Small intestine (tissue), 7 donors: ENCODE data around the gene TEX9. TPM values are rescaled to one million over a fixed set of nuclear protein-coding genes. Genes with fewer than 3 reads are reported as not detected.

Experiments
- DNase-seq, 2 donors: peaks; one replicate each; pipeline versions ENCODE4 v3.0.0 to v3.0.0-alpha.2; 2013
- FAIRE-seq: peaks from 2 replicates; lab custom pipeline; 2012; peaks lifted over from hg19 to GRCh38; lab: Jason Lieb, UNC
- H3K27ac ChIP-seq, 3 donors: one replicate each; pipeline ENCODE4 v1.5.1; 2013; ENCODE audit warnings: low read length in 2 of 3, mild to moderate bottlenecking in 2 of 3, control low read depth in 1 of 3, inconsistent platforms in 1 of 3, low read depth in 1 of 3, moderate library complexity in 1 of 3
- H3K27me3 ChIP-seq, 3 donors: one replicate each; pipeline ENCODE4 v1.6.1; 2013; ENCODE audit warnings: low read length in 3 of 3, inconsistent platforms in 1 of 3; ENCODE audit not compliant: control insufficient read depth in 3 of 3, insufficient read depth in 3 of 3
- H3K36me3 ChIP-seq, 3 donors: one replicate each; pipeline ENCODE4 v1.6.1; 2013; ENCODE audit warnings: low read length in 3 of 3, inconsistent platforms in 1 of 3, low read depth in 1 of 3, mild to moderate bottlenecking in 1 of 3, moderate library complexity in 1 of 3; ENCODE audit not compliant: control insufficient read depth in 3 of 3, insufficient read depth in 2 of 3
- H3K4me1 ChIP-seq, 3 donors: one replicate each; pipeline ENCODE4 v1.6.1; 2013; ENCODE audit warnings: low read length in 2 of 3, inconsistent platforms in 1 of 3, low read depth in 1 of 3, mild to moderate bottlenecking in 1 of 3, moderate library complexity in 1 of 3; ENCODE audit not compliant: control insufficient read depth in 3 of 3, insufficient read depth in 2 of 3
- H3K4me3 ChIP-seq, 3 donors: one replicate each; pipeline ENCODE4 v1.5.1; 2013; ENCODE audit warnings: low read length in 3 of 3, control low read depth in 1 of 3, inconsistent platforms in 1 of 3, low read depth in 1 of 3, mild to moderate bottlenecking in 1 of 3, moderate library complexity in 1 of 3
- H3K9me3 ChIP-seq, 2 donors: one replicate each; pipeline ENCODE4 v1.6.1; 2013; ENCODE audit warnings: low read depth in 1 of 2, low read length in 1 of 2; ENCODE audit not compliant: control insufficient read depth in 2 of 2, insufficient read depth in 1 of 2
- WGBS, 3 donors: extraction: QIAGEN DNeasy Blood & Tissue Kit; methylation state at CpG; one replicate each; pipeline ENCODE4 v1.1.7; 2013; 5-methylcytosine and 5-hydroxymethylcytosine counted together
- polyA plus RNA-seq, 4 donors: library from polyadenylated mRNA; stranded (reverse) in 3 of 4; unstranded in 1 of 4; fragments of 200-250 nt in 3 of 4; fragments of 120-200 nt in 1 of 4; gene quantifications; one replicate each; pipeline versions ENCODE4 v1.2.1 to v1.2.3, GENCODE V29; 2013
- donor health status: healthy with polysubstance abuse.
- donor health status: control.
- donor health status: control.
- donor health status: Bipolar disorder and iron deficiency.
- donor health status: healthy.

Gene TEX9
- polyA plus RNA-seq, 4 donors = 1.4 to 8.9 (median 7.0) TPM

DNA sequence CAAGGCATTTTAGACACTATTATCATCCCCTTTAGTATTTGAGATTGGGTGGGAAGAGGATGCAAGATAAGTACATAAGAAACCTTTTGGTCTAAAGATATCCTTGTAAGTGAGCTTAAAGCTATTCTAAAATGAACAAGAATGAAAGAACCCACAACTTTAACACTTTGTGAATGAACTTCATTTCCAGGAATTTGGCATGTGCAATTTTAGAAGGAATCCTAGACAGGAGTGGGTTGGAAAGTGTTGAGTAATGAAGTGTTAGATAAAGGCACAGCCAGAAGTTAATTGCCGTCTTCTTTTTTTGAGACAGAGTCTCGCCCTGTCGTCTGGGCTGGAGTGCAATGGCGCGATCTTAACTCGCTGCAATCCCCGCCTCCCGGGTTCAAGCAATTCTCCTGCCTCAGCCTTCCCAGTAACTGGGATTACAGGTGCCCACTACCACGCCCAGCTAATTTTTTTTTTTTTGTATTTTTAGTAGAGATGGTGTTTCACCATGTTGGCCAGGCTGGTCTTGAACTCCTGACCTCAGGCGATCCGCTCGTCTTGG lies 13.2 kb upstream of the TEX9 start:
- Histone ChIP-seq H3K27me3 (no peaks in the 10 kb centered on the region), H3K36me3 (no peaks in the 10 kb centered on the region), H3K27ac (no peak overlapping the region), H3K4me1 (no peaks in the 10 kb centered on the region), H3K9me3 (no peaks in the 10 kb centered on the region), H3K4me3 (no peak overlapping the region)
- FAIRE-seq (no peak), DNase-seq (no peak)
- WGBS, 3 donors = 92 to 93% (median 93%) methylated on average over 12 of the region's 12 CpGs

DNA sequence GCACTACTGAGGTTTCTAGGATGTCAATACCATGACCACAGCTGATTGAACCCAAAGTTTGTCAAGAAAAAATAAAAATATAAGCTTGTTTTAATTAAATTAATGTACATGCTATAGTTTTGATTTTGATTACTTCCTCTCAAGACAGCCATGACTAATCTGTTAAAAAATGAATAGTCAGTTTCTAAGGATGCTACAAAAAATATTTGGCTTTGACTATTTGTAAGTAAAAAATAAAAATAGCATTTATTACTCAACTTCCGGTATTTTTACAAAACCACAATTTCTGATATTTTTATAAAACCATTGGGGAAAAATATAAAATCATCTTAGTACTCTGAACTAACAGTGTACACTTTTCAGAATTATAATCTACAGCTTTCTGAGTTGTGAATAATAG lies 12.1 kb upstream of the TEX9 start:
- Histone ChIP-seq H3K4me3 (no peak overlapping the region), H3K36me3 (no peaks in the 10 kb centered on the region), H3K27me3 (no peaks in the 10 kb centered on the region), H3K9me3 (no peaks in the 10 kb centered on the region), H3K27ac (no peak overlapping the region), H3K4me1 (no peaks in the 10 kb centered on the region)
- DNase-seq (no peak), FAIRE-seq (peak; percentile 65)
- WGBS, 3 donors = 72 to 94% (median 75%) methylated on average over 1 of the region's 1 CpG

DNA sequence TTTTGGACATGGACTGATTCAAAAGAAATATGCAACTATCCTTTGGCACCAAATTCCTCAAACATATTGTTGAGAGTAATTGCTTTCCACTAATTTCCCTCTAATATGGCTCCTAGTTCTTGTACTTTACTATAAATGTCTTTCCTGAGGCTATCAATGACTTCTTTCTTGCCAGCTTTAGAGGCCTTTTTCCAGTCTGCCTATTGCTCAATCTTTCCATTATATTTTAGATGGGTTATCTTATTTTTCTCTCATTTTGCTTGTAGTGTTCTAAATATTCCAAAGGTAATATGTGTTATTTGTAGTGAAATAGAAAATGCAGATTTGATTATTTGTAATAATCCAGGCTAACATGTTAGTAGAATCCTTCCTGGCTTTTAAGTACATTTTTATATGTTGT lies 11.5 kb upstream of the TEX9 start:
- Histone ChIP-seq H3K27ac (no peak overlapping the region), H3K36me3 (no peaks in the 10 kb centered on the region), H3K4me3 (no peak overlapping the region), H3K4me1 (no peaks in the 10 kb centered on the region), H3K27me3 (no peaks in the 10 kb centered on the region), H3K9me3 (no peaks in the 10 kb centered on the region)
- FAIRE-seq (no peak), DNase-seq (no peak)

DNA sequence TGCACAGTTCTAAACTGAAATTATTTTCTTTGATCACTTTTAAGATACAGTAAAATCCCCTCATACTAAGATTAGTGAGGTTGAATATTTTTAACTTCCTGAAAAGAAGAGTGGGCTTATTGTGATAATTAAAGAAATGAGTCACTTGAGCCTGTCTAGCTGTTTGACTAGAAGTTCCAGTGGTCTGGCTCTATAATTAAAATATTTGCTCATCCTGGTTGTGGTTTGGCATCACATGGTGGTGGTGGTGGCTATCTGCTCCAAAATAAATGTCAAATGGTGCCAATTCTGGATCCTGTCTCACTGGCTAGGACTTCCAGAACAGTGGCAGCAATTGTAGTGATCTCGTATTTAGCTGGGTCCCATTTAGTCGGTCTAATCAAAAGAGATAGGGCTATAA lies 8.6 kb upstream of the TEX9 start:
- peaks cover 0 to 1% of the 10 kb centered on the region in 2 donors for H3K9me3 ChIP-seq
- FAIRE-seq = no peak
- 75 to 91% (median 83%) methylated on average over 2 of the region's 2 CpGs for WGBS, 3 donors

DNA sequence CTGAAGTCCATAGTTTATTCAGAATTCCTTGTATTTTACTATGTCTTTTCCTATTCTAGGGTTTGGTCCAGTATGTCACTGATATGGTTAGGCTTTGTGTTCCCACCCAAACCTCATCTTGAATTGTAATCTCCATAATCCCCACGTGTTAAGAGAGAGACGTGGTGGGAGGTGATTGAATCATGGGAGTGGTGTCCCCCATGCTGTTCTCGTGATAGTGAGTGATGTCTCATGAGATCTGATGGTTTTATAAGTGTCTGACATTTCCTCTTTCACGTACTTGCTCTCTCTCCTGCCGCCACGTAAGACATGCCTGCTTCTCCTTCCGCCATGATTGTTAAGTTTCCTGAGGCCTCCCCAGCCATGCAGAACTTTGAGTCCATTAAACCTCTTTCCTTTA lies 6.6 kb upstream of the TEX9 start:
- FAIRE-seq (no peak), DNase-seq (no peak)
- WGBS, 3 donors = 83 to 87% (median 83%) methylated on average over 7 of the region's 7 CpGs
- no peaks in the 10 kb centered on the region for H3K36me3 ChIP-seq
- peaks cover 0 to 2% (median 0%) of the 10 kb centered on the region in 3 donors for H3K27me3 ChIP-seq
- H3K9me3 ChIP-seq = peaks cover 0 to 3% of the 10 kb centered on the region in 2 donors
- no peak overlapping the region for H3K4me3 ChIP-seq
- H3K27ac ChIP-seq = no peak overlapping the region
- no peaks in the 10 kb centered on the region for H3K4me1 ChIP-seq

More for the DNA sequence above, 8.6 kb upstream of the TEX9 start:
- no peak overlapping the region for H3K4me3 ChIP-seq
- H3K4me1 ChIP-seq = no peaks in the 10 kb centered on the region
- H3K36me3 ChIP-seq = no peaks in the 10 kb centered on the region
- no peak for DNase-seq
- H3K27me3 ChIP-seq = peaks cover 0 to 2% (median 0%) of the 10 kb centered on the region in 3 donors
- no peak overlapping the region for H3K27ac ChIP-seq

DNA sequence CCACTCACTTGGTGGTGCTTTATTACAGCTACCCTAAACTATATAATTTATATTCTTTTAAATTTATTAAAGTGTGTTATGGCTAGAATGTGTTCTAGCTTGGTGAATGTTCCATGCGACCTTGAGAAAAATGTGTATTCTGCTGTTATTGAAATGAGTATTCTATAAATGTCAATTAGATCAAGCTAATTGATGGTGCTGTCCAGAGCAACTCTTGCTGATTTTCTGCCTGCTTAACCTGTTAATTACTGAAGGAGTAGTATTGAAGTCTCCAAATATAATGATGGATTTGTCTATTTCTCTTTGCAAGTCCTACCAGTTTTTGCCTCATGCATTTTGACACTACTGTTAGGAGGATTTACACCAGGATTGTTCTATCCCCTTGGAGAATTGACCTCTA lies 3.2 kb upstream of the TEX9 start:
- WGBS, 3 donors = 88 to 100% (median 93%) methylated on average over 1 of the region's 1 CpG
- DNase-seq (no peak), FAIRE-seq (no peak)
- peaks cover 0 to 3% of the 10 kb centered on the region in 2 donors for H3K9me3 ChIP-seq
- no peak overlapping the region for H3K27ac ChIP-seq
- no peaks in the 10 kb centered on the region for H3K36me3 ChIP-seq
- H3K4me3 ChIP-seq = no peak overlapping the region
- H3K4me1 ChIP-seq = peaks cover 0 to 6% (median 0%) of the 10 kb centered on the region in 3 donors
- peaks cover 0 to 2% (median 0%) of the 10 kb centered on the region in 3 donors for H3K27me3 ChIP-seq

DNA sequence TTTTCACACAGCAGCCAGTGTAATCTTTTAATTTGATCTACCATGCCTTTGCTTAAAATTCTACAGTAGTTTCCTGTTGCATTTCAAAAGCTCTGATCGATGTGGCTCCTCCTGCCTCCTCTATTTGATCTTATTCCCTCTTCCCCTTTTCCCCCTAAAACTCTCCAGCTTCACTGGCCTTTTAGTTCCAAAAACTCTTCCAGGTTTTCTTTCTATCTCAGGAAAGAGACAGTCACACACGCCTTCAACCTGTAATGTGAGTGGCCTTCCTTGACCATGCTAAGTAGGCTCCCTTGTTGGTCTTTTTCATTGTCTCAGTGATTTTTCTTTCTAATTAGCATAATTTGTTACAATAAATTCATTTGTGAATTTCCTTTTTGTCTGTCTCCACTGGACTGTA lies 985 bp downstream of the TEX9 start:
- Histone ChIP-seq H3K27ac (no peak overlapping the region), H3K4me1 (peaks cover 0 to 6% (median 0%) of the 10 kb centered on the region in 3 donors), H3K27me3 (peaks cover 0 to 2% (median 0%) of the 10 kb centered on the region in 3 donors), H3K36me3 (no peaks in the 10 kb centered on the region), H3K9me3 (peaks cover 0 to 3% of the 10 kb centered on the region in 2 donors), H3K4me3 (peak overlapping the region in 2 of 3 donors; percentile 78 to 80)
- DNase-seq (peak in 1 of 2 donors; percentile 8), FAIRE-seq (no peak)
- WGBS, 3 donors = 10 to 25% (median 12%) methylated on average over 2 of the region's 2 CpGs

DNA sequence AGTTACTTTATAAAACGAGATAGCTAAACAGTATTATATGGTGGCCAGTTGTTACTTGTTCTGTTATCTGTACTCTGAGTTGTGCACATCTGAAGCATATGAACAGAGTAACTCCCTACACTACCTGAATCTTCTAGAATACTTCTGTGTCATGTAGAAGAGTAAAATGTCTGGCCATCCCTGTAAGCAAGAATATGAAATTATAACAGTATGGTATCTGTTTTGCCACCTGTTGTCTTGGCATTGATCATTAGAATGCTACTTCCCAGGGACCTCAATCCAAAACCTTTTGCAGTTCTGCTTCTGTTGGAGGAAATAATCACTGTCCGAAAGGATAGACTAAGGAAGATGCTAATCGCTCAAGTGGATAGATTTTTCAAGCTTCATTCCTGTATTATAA lies 1.9 kb downstream of the TEX9 start:
- no peak for FAIRE-seq

DNA sequence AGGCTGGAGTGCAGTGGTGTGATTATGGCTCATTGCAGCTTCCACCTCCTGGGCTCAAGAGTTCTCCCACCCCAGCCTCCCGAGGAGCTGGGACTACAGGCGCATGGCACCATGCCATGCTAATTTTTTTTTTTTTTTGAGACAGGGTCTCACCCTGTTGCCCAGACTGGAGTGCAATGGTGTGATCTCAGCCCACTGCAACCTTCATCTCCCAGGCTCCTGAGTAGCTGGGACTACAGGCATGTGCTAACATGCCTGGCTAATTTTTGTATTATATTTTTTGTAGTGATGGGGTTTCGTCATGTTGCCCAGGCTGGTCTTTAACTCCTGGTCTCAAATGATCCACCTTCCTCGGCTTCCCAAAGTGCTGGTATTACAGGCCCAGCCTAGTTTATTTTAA lies 4.0 kb downstream of the TEX9 start:
- H3K9me3 ChIP-seq = no peaks in the 10 kb centered on the region
- no peaks in the 10 kb centered on the region for H3K27me3 ChIP-seq
- no peak for FAIRE-seq
- WGBS, 3 donors = 79 to 80% (median 79%) methylated on average over 4 of the region's 4 CpGs
- no peak overlapping the region for H3K27ac ChIP-seq
- peaks cover 0 to 6% (median 2%) of the 10 kb centered on the region in 3 donors for H3K4me1 ChIP-seq
- no peak for DNase-seq
- H3K36me3 ChIP-seq = no peaks in the 10 kb centered on the region
- H3K4me3 ChIP-seq = no peak overlapping the region

More for the DNA sequence above, 1.9 kb downstream of the TEX9 start:
- H3K27me3 ChIP-seq = no peaks in the 10 kb centered on the region
- no peak for DNase-seq
- H3K9me3 ChIP-seq = no peaks in the 10 kb centered on the region
- H3K36me3 ChIP-seq = no peaks in the 10 kb centered on the region
- WGBS, 3 donors = 60 to 80% (median 72%) methylated on average over 3 of the region's 3 CpGs
- no peak overlapping the region for H3K4me3 ChIP-seq
- H3K27ac ChIP-seq = no peak overlapping the region
- peaks cover 0 to 6% (median 0%) of the 10 kb centered on the region in 3 donors for H3K4me1 ChIP-seq
